ENCODE results near the gene GCA.

Gene GCA

DNA sequence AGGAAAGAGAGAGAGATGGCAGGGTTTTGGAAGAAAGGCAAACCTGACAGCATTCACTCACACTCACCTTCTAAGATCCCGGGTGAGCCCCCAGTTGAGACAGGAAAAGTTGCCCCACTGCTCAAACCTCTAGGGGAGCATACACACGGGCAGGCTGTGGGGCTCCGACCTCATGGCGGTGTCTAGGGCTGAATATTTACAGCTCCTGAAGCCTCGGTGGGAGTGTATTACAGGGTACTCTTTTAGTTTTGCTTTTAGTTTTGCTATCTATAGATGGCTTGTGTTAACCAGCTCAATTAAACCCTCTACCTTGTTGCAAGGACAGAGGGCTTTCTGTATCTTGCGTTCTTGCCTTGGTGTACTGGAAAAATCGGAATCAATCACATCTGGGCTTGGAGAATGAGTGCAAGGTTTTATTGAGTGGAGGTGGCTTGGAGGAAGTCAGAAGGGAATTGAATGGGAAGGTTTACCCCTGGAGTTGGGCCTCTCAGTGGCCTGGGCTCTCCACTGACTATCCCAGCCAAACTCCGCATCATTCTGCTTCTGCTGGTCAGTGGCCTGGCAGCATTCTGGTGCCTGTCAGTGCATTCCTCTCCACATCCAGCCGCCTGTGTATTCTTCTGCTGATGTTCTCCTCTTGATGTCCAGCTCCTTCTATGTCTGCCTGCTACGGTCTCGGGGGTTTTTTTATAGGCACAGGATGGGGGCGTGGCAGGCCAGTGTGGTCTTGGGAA, 15.3 kb upstream of the GCA start:
- no peak for DNase-seq (ENCODE audit: low read depth)

DNA sequence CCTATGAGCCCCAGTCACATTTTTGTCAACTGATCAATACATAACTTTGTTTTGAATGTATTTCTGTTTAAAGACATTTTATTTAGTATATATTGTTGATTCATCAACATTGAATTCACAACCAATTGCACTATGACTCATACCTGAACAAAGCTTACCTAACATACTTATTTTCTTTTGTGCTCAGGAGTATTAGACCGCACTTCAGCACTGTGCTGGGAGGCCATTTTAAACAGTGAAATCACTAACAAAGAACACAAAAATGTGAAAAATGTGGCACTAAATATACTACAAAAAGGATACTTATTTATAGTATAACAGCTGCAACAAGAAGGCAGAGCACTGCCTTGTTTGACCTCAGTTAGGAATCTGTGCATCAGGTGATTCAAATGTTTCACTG, 13.1 kb upstream of the GCA start:
- no peak for DNase-seq (ENCODE audit: low read depth)

DNA sequence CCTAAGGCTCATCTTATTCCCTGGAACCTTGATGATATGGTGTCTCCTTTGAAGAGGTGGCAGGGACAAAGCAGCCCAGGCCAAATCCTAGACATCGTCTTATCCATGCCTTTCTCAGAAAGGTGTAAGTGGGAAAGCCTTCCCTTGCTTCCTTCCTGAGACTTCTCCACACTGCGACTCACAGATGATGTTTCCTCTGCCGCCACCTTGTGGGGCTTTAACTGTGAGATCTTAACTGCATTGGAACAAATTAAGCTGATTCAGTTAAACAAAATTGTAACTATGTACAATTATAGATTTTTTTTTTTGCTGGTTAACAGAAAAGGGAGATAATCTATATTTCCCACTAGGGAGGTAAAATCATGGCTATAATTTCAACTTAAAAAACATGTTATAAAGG, 10.0 kb upstream of the GCA start:
- no peak for DNase-seq (ENCODE audit: low read depth)

DNA sequence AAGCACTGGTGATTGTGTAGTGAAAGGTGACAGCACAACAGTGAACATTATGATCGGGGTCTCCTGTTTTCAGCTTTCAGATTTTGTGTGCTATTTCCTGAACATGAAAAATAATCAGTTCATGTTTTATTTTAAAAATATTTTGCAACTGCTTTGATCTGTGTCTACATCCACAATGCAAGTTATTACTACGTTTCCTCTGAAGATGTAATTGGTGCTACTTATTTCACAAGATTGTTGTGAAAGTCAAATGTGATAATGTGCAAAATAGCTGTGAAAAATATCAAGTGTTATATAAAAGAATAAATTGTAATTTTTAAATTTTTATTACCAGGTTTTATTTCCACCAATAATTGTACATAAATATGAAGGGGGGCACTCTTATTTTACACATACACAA, 6.1 kb upstream of the GCA start:
- DNase-seq (ENCODE audit: low read depth): no peak

DNA sequence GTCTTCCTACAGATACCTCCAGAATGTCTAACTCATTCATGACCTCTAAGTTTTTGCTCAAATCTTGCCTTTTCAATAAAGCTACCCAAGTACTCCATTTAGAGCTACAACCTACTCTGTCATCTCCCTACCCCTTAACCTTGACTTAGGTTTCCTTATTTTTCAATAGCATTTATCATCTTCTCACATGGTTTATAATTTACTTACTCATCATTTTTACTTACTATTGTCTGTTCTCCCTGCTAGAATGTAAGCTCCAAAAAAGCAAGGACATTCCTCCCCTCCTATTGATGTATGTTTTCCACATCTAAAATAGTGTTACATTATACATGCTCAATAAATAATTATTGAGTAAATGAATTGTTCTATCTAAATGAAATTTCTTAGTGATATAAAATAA, 3.1 kb upstream of the GCA start:
- no peak for DNase-seq (ENCODE audit: low read depth)

DNA sequence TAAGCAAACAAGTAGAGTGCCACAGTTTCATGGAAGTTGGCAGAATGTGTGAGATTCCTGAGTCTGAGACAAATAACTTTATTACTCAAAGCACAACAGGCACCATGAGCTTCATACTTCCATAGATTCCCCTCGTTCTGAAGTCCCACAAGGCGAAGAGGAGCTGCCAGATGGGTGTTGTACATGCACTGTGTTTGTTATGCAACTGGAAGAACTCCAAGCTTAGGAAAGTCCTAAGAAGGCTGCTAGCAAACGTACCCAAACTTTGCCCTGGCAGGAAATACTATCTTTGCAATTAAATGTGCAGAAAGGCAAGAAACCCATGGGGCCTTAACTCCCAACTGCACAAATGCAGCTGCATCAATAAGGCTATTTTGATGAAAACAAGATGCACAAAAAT, 1.6 kb upstream of the GCA start:
- no peak for DNase-seq (ENCODE audit: low read depth)

DNA sequence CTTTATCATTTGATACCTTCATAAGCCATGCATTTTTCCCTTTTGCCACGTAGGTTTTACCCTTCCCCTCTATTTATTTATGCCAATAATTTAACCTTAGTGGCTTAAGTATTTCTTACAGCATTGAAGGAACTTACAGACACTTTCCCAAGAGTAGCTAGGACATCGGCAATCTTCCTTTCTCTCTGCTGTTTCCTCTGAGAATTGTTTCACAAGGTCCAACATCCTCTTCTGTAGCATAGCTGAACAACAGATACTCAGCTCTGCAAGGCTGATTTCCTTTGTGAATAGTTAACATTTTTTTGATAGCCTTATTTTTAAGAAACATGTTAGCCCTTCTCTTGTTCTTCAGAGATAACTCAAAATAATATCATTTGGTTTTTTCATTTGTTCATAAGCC, 1.1 kb upstream of the GCA start:
- DNase-seq (ENCODE audit: low read depth): no peak

DNA sequence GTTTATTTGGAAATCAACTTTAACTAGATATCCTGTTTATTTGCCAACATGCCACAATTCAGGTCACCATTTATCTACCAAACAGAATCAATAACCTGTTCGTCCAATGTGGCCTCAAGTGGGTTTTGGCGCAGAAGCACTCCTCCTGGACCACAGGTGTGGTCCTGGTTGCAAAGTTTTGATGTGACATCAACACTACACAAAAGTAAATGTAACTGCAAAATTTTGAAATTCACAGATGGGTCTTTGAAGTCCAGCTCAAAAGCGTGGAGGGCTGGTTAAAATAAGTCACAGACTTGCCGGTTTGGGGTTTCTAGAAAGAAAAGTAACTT, 474 bp upstream of the GCA start:
- no peak for DNase-seq (ENCODE audit: low read depth)

DNA sequence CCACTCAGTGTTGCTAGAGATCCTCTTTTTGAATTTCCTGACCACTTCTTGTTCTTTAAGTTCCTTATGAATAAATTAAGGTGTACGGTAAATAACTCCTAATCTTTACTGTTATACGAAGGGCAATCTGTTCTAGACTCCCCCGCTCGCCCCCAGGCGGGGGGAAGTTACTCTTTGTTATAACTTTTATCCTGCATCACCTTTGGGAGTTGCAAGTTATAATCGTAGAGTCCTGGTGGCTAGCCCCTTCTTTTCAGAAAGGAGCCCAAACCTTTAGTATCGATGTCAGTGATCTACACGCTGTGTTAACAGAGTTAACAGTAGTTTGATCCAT, 652 bp downstream of the GCA start:
- no peak for DNase-seq (ENCODE audit: low read depth)

DNA sequence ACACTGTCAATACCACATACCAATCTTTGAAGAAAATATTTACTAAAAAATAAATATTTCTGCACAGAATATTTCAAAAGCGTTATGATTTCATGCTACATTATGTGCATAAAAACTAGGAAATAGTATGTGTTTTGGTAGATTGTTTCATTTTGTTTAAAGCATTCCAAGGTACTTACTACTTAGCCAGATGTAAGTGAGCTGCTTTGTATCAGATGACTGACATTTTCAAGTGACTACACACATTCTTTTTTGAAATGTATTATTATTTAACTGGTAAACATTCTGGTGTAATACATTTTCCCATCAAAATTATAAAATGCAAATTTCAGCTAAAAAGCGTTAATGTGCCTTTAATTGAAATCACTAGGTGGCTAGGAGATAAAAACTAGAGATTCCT, 21.5 kb downstream of the GCA start:
- no peak for DNase-seq (ENCODE audit: low read depth)

DNA sequence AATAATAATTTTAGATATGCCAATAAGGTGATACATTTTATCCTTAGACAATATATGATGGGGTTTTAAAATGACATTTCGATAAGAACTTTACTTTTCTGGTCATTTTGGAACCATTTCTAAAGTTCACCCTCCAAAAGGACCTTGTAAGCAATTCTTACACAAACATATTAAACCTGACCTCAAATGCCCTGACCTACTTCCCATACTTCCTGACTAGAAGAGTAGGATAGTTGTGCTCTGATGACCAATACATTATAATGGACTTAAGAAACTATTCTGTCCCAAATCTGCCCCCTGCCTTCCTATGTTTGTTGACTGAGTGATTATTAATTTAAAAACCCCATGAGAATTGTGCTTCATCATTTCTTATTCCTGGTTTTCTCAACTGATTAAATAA, 24.6 kb downstream of the GCA start:
- DNase-seq (ENCODE audit: low read depth): no peak

DNA sequence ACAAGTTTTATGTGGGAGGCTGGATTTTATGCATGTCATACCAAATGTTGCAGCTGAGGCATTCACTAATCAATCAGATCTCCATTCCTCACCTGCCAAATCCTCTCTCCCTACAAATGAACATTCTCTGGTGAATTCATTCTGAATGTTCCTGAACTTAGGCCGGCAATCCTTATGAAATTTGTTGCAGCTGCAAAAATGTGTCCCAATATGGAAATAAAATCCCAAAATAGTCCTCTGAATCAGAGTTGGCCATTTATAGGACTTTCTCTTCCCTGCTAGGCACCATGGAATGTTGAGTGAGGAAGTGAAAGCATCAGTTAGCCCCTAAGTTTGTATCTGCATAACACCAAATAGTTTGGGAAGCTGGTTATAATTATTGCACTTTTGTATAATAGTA, 25.6 kb downstream of the GCA start:
- DNase-seq (ENCODE audit: low read depth): no peak

DNA sequence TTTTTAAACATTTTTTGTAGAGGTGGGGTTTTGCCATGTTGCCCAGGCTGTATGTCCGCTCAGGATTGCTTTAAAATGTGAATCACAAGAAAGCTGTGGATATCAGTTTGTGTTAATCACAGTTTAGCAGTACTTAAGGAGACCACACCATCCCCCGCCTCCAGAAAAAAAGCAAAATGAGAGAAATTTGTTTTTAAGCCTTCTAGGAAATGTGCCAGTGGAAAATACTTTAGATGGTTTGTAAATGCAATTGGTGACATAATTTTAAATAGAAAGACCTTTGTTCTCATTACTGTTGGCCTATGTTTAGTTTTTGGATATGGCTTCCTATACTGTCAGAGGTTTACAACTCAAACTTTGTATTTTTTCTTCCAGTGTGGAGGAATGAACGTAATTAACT, 27.0 kb downstream of the GCA start:
- no peak for DNase-seq (ENCODE audit: low read depth)

DNA sequence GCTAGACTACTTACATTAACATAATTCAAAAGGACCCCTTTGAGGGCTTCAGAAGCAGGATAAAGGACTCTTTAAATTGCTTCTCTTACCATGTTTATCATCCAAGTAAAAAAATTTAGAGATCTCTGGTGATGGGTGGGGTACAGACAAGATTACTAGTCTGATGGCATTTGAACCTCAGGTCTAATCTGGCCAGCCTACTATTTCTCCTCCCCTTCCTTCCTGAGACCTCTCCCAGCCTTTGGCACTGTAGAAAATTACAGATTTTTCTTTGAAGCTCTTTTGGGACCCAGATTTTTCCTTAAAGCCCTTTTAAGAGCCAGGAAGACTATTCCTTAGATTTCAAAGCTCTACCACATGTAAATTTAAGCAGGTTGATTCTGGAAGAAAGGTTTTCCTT, 28.9 kb downstream of the GCA start:
- DNase-seq (ENCODE audit: low read depth): no peak

DNA sequence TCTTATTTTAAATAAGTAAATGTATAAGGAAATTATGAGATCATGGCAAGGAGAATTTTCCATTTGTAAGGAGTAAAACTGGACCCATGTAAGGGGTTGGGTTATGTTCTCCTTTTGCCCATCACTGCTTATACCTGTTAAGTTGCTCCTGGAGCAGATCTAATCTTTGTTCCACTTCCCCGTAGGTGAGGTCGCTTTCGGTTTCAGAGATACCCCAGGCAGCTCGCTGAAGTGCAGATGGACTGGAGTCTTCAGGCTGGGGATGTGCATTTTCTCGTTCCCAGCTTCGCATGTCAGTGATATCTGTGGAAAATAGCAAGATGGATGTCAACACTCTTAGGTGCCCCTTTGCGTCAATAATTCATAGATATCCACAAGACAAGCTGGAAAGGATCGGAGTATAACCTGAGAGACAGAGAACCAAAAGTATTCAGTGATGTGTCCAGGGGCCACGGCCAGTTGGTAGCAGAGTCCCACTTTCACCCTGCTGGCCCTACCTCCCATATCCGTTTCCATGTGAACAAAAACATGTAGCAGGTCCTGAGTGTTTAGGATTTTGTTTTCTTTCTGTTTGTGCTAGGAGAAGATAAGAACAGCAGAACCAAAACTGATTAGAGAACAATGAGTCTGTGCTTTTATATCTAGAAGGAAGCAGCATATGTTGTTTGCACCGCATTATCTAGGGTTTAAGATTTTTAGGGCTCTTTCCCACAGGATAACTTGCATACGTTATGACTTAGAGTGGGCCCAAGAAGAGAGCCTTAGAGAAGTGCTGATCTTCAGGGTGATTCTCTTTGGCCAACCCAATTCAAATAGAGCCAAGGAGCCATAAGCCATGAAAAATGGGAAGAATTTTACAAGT, 36.0 kb downstream of the GCA start:
- DNase-seq (ENCODE audit: low read depth): no peak

DNA sequence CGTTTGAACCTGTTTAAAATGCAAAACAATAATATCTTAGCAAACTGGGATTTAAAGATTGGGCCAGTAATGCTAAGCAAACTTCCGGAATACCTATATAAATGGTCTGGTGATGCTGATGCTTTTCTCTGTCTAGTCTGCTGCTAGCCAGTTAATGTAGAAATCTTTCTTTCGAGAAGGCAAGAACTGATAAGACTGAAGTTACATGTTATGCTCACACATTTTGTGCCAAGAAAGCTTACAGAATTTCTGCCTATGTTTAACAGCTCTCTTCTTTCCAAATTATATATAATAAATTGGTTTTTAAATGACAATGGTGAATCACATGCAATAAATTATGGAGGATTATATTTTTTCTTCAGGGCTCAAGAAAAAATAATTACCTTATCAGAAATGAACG, 37.9 kb downstream of the GCA start:
- DNase-seq (ENCODE audit: low read depth): no peak

DNA sequence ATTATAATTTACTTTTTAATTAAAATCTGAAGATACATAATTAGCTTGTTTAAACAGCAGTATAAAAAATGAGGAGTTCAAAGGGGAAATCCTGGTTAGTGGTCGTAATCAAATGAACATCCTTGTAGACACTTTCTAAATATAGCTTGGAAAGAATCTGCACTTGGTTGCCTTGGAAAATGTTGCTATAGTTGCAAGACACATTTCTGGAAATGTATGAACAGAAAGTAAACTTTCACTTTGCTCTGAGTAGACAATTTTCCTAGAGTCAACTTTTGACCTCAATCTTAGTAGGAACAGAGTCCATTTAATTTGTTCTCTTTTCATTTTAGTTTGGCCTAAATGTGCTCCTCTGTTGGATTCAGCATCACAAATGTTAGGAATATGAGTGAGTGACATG, 38.3 kb downstream of the GCA start:
- DNase-seq (ENCODE audit: low read depth): no peak

DNA sequence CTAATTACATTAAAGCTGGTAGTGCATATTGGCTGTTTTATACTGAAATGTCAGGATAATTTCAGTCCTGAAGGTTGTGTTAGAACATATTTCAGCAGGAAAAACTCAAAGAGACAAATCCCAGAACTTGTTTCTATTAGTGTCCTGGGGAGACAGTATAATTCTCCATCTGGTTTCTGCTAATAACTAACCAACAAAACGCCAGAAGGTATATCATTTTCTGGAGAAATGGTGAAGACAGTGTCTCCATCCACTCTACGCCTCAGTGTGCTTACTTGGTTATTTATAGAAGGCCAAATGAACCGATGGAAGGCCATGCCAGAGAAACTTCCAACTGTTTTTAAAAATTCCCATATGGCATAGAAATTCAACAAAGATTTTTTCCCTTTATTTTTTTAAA, 41.6 kb downstream of the GCA start:
- DNase-seq (ENCODE audit: low read depth): no peak

DNA sequence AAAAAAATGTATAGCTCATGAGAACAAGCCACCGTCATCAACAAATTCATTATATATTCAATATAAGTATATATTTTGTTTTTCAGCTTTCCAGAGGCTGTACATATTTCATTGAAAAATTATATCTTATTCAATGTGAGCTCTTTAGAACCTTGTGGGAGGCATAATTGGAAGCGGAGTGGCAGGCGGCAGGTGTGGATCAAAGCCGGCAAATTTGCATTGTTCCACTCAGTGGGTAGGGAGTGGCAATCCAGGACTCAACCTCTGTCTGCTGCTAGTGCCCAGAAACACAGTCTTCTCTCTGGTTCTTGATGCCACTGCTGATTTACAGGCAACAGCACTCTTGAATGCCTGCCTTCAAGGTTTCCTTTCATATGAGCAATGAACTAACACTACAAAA, 46.9 kb downstream of the GCA start:
- DNase-seq (ENCODE audit: low read depth): no peak

DNA sequence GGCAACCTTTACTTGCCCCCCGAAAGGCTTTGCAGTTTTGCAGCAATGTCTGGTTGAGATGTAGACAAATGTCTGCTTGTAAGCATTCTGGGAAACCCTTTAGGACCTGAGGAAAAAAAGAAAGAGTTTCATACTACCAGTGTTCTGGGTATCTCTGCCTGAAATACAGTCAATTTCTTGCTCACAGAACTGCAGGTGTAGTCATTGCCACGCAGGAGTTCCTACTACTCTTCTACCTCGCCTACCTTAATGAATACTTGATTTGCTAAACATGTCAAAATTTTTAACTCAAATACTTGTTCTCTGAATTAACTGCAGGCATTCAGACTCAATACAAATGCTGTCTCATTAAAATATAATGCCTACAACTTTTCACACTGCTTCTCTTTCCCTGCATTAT, 56.4 kb downstream of the GCA start:
- DNase-seq (ENCODE audit: low read depth): no peak

DNA sequence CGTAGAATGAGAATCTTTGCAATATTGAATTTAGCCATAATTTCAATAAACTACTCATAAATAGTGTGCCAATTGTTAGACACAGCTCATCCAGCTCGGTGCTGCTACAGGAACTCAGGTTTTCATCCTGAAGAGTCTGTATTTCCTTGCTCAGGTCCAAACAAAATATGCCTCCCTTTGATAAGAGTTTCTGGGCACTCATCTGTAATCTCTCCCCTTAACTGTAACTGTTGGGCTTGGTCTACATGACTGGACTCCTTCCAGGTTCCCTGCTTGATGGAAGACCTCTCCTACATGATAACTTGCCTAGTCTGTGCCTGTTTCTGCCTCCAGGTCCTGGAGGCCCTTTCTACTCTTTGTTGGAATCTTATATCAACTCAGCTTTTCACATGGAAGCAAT, 57.9 kb downstream of the GCA start:
- DNase-seq (ENCODE audit: low read depth): no peak

DNA sequence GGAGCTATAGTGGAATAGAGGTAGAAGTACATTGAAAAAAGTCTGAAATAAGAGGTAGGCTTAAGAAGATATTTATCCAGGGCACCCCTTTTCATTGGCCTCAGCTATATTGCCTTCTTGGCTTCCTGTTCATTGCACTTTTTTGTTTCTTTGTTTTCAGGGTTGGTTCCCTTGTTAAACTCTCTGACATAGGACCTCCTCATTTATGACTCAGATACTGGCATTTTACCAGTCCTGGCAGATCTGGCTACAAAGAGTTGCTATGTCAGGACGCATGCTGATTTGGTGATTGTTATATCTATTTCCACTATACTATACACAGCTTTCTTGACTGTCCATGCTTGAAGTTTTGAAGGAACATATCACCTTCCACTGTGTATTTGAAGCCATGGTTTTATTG, 60.0 kb downstream of the GCA start:
- no peak for DNase-seq (ENCODE audit: low read depth)

Measured in stimulated activated CD8-positive, alpha-beta memory T cell treated with anti-CD3 and anti-CD28 coated beads, Interleukin-15, amount 100 ng/mL, for 24 hours (primary cell).